Activated T-helper 17 cell treated with anti-CD3 and anti-CD28 coated beads, Interleukin-2, amount 50 U/mL, for 72 hours (primary cell): Measurements from ENCODE around the gene DDX60. TPM values are rescaled to one million over a fixed set of nuclear protein-coding genes. Genes with fewer than 3 reads are reported as not detected.
"Not testable (repeated sequence)": the region's sequence is repeated elsewhere in the genome, so short reads cannot be mapped to it uniquely, and the experiment has no call there.

Experiments
- ATAC-seq: fragments of 150-1000 bp; cut with Tn5 transposase; replicated peaks from 2 replicates; pipeline ENCODE4 v1.10.0; 2021; ENCODE audit warnings: mild to moderate bottlenecking, moderate library complexity
- H3K27ac Mint-ChIP-seq: one replicate; pipeline ENCODE4 v1.8.0; 2022; ENCODE audit warnings: mixed read lengths
- H3K27me3 Mint-ChIP-seq: one replicate; pipeline ENCODE4 v1.8.0; 2022; ENCODE audit warnings: mixed read lengths
- H3K36me3 Mint-ChIP-seq: one replicate; pipeline ENCODE4 v1.8.0; 2022; ENCODE audit warnings: low read depth, mild to moderate bottlenecking, mixed read lengths
- H3K4me1 Mint-ChIP-seq: one replicate; pipeline ENCODE4 v1.8.0; 2022; ENCODE audit warnings: mixed read lengths
- H3K4me3 Mint-ChIP-seq: one replicate; pipeline ENCODE4 v1.8.0; 2022; ENCODE audit warnings: mild to moderate bottlenecking, mixed read lengths
- H3K9me3 Mint-ChIP-seq: one replicate; pipeline ENCODE4 v1.8.0; 2022; ENCODE audit warnings: mixed read lengths
- total RNA-seq, 2 donors: library from RNA; stranded (reverse); gene quantifications; one replicate each; pipeline ENCODE4 v1.2.3, GENCODE V29; 2022

DDX60 gene
- total RNA-seq, 2 donors from 2014 or later = 4.6 to 9.3 TPM

- no peak for ATAC-seq
- H3K27ac Mint-ChIP-seq = peak overlapping the region; percentile 93
Measured at GRCh38 chr4:168317621-168318020, 931 bp downstream of the DDX60 start.

DNA sequence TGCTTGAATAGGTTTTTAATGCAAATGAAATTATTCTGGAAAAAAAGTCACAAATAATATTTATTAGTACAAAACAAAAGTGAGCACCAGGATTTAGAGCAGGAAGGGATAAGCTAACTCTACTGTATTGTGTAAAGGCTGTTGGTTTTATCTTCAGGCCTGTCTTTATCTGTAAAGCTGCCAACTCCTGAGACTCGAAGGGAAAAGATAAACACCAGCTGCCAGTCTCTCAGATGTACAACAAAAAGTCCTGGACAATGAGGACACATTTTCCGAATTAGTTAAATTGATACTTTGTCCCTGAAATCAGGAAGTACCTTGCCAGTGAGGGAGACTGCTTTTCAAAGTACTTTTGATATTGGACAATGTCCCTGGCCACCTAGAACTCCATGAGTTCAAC lies 8.8 kb downstream of the DDX60 start:
- Mint-ChIP-seq H3K9me3 (no peaks in the 10 kb centered on the region), H3K4me1 (peaks cover 5% of the 10 kb centered on the region), H3K36me3 (peaks cover 34% of the 10 kb centered on the region), H3K27me3 (no peaks in the 10 kb centered on the region), H3K27ac (no peak overlapping the region), H3K4me3 (no peak overlapping the region)
- ATAC-seq = no peak

More at GRCh38 chr4:168317621-168318020, 931 bp downstream of the DDX60 start:
- H3K4me3 Mint-ChIP-seq = peak overlapping the region; percentile 91
- H3K9me3 Mint-ChIP-seq = peaks cover 4% of the 10 kb centered on the region
- H3K36me3 Mint-ChIP-seq = no peaks in the 10 kb centered on the region
- H3K27me3 Mint-ChIP-seq = no peaks in the 10 kb centered on the region
- peaks cover 23% of the 10 kb centered on the region for H3K4me1 Mint-ChIP-seq

DNA sequence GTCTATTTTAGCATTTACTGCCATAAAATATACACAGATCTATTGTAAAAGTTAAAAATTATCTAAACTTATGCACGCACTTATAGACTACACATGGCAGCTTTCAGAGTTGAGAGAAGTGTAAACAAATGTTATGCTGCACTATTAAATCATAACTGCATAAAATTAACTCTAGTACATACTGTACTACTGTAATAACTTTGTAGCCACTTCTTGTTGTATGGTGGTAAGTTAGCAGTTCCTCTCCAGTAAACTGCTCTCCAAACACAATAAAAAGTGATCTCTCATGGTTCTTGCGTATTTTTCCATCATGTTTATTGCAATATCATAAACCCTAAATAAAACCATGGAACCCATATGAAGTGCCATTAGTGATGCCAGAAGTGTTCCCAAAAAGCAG lies 9.6 kb downstream of the DDX60 start:
- Mint-ChIP-seq H3K27ac (no peak overlapping the region), H3K36me3 (peaks cover 40% of the 10 kb centered on the region), H3K4me3 (no peak overlapping the region), H3K4me1 (peaks cover 5% of the 10 kb centered on the region), H3K27me3 (no peaks in the 10 kb centered on the region), H3K9me3 (no peaks in the 10 kb centered on the region)
- no peak for ATAC-seq

- no peaks in the 10 kb centered on the region for H3K9me3 Mint-ChIP-seq
- H3K27me3 Mint-ChIP-seq = no peaks in the 10 kb centered on the region
- no peak for ATAC-seq
- peak overlapping the region; percentile 54 for H3K4me3 Mint-ChIP-seq
- H3K36me3 Mint-ChIP-seq = peaks cover 61% of the 10 kb centered on the region
- H3K27ac Mint-ChIP-seq = no peak overlapping the region
- H3K4me1 Mint-ChIP-seq = peaks cover 5% of the 10 kb centered on the region
Measured at GRCh38 chr4:168306476-168306875, 12.1 kb downstream of the DDX60 start.

- Mint-ChIP-seq H3K36me3 (peaks cover 64% of the 10 kb centered on the region), H3K27me3 (no peaks in the 10 kb centered on the region), H3K27ac (no peak overlapping the region), H3K9me3 (no peaks in the 10 kb centered on the region), H3K4me1 (peaks cover 5% of the 10 kb centered on the region), H3K4me3 (no peak overlapping the region)
- no peak for ATAC-seq
Measured at GRCh38 chr4:168304744-168305459, 13.7 kb downstream of the DDX60 start.

DNA sequence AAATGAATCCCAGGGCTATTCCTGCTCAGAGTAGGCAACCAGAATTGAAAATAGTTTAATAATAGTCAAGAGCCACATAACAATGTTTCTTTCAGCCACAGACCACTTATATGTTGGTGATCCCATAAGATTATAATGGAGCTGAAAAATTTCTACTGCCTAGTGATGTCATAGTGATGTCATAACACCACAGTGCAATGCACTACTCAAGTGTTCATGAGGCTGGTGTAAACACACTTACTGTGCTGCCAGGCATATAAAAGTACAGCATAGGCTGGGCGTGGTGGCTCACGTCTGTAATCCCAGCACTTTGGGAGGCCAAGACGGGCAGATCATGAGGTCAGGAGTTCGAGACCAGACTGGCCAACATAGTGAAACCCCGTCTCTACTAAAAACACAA lies 15.1 kb downstream of the DDX60 start:
- H3K36me3 Mint-ChIP-seq = peaks cover 64% of the 10 kb centered on the region
- not testable (repeated sequence) for H3K27me3 Mint-ChIP-seq, H3K4me3 Mint-ChIP-seq, H3K27ac Mint-ChIP-seq, H3K9me3 Mint-ChIP-seq, H3K4me1 Mint-ChIP-seq, ATAC-seq

- Mint-ChIP-seq H3K27ac (no peak overlapping the region), H3K9me3 (no peaks in the 10 kb centered on the region), H3K36me3 (peaks cover 74% of the 10 kb centered on the region), H3K4me3 (no peak overlapping the region), H3K4me1 (peaks cover 4% of the 10 kb centered on the region), H3K27me3 (no peaks in the 10 kb centered on the region)
- ATAC-seq = no peak
Measured at GRCh38 chr4:168293386-168293975, 25.1 kb downstream of the DDX60 start.

- ATAC-seq = no peak
- Mint-ChIP-seq H3K27me3 (no peaks in the 10 kb centered on the region), H3K4me3 (no peak overlapping the region), H3K36me3 (peaks cover 59% of the 10 kb centered on the region), H3K27ac (no peak overlapping the region), H3K9me3 (no peaks in the 10 kb centered on the region), H3K4me1 (peaks cover 4% of the 10 kb centered on the region)
Measured at GRCh38 chr4:168291242-168291641, 27.3 kb downstream of the DDX60 start.

DNA sequence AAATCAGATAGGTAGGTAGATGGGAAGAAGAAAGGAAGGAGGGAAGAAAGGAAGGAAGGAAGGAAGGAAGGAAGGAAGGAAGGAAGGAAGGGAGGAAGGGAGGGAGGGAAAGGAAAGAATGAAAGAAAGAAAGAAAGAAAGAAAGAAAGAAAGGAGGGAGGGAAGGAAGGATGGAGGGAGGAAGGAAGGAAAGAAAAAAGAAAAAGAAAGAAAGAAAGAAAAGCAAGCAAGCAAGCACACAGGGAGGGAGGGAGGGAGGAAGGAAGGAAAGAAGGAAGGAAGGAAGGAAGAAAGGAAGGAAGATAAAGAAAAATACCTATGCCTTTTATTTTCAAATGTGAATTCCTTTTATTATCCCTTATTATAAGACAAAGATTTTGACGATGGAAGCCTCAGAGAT lies 32.7 kb downstream of the DDX60 start:
- peaks cover 61% of the 10 kb centered on the region for H3K36me3 Mint-ChIP-seq
- H3K9me3 Mint-ChIP-seq, H3K4me1 Mint-ChIP-seq, H3K4me3 Mint-ChIP-seq, H3K27me3 Mint-ChIP-seq, H3K27ac Mint-ChIP-seq, ATAC-seq: not testable (repeated sequence)

GRCh38 chr4:168279556-168279955 lies 39.0 kb downstream of the DDX60 start:
- Mint-ChIP-seq H3K27ac (no peak overlapping the region), H3K4me1 (peaks cover 3% of the 10 kb centered on the region), H3K27me3 (no peaks in the 10 kb centered on the region), H3K4me3 (no peak overlapping the region), H3K9me3 (no peaks in the 10 kb centered on the region), H3K36me3 (peaks cover 94% of the 10 kb centered on the region)
- no peak for ATAC-seq

DNA sequence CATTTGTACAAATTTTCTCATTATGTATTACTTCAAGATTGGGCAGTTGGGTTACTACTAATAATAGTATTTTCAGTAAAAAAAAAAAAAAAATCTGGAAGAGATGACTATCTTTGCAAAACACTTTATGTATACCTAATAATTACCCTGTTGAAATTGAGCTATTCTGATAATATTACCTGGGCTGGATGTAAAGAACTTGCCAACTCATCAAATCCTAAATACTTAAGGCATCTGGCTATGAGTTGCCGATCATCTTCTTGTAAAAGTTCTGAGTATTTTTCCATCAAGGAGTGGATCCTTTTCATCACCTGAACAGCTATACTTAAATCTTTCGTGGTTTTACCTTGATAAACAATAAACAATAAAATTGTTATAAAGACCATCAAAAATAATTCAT lies 42.7 kb downstream of the DDX60 start:
- H3K36me3 Mint-ChIP-seq = peaks cover 94% of the 10 kb centered on the region
- H3K9me3 Mint-ChIP-seq = no peaks in the 10 kb centered on the region
- no peak overlapping the region for H3K4me3 Mint-ChIP-seq
- H3K4me1 Mint-ChIP-seq = peaks cover 3% of the 10 kb centered on the region
- no peaks in the 10 kb centered on the region for H3K27me3 Mint-ChIP-seq
- H3K27ac Mint-ChIP-seq = no peak overlapping the region
- ATAC-seq = no peak

GRCh38 chr4:168274871-168275270 lies 43.7 kb downstream of the DDX60 start:
- H3K9me3 Mint-ChIP-seq = no peaks in the 10 kb centered on the region
- H3K27ac Mint-ChIP-seq = no peak overlapping the region
- H3K36me3 Mint-ChIP-seq = peaks cover 92% of the 10 kb centered on the region
- H3K4me1 Mint-ChIP-seq = peaks cover 3% of the 10 kb centered on the region
- no peak overlapping the region for H3K4me3 Mint-ChIP-seq
- H3K27me3 Mint-ChIP-seq = no peaks in the 10 kb centered on the region
- ATAC-seq = no peak

- Mint-ChIP-seq H3K9me3 (no peaks in the 10 kb centered on the region), H3K27ac (peak overlapping the region; percentile 40), H3K27me3 (no peaks in the 10 kb centered on the region), H3K36me3 (peaks cover 92% of the 10 kb centered on the region), H3K4me1 (peaks cover 3% of the 10 kb centered on the region), H3K4me3 (no peak overlapping the region)
- ATAC-seq = peak; percentile 35
Measured at GRCh38 chr4:168273838-168274237, 44.7 kb downstream of the DDX60 start.

- no peak for ATAC-seq
- Mint-ChIP-seq H3K27ac (no peak overlapping the region), H3K36me3 (peaks cover 92% of the 10 kb centered on the region)
Measured at GRCh38 chr4:168272488-168272887, 46.1 kb downstream of the DDX60 start.

DNA sequence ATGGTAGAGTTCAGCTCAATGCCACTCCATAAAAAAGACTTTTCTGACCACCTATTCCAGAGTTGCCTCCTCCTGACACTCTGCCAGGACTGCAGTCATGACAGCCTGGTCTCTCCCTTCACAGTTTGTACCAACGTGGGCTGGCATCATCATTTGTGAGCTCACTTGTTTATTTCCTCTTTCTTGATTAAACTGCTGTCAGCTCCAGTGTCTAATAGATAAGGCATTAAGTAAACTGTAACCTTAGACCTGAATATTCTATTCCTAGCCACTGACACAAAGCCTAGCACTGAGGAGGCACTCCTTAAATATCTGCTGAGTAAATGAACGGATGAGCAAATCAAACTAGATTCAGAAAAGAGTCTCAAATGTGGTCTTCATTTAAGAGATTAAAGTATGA lies 48.7 kb downstream of the DDX60 start:
- no peaks in the 10 kb centered on the region for H3K27me3 Mint-ChIP-seq
- no peak overlapping the region for H3K27ac Mint-ChIP-seq
- peaks cover 92% of the 10 kb centered on the region for H3K36me3 Mint-ChIP-seq

More at GRCh38 chr4:168272488-168272887, 46.1 kb downstream of the DDX60 start:
- no peak overlapping the region for H3K4me3 Mint-ChIP-seq
- no peaks in the 10 kb centered on the region for H3K9me3 Mint-ChIP-seq
- no peaks in the 10 kb centered on the region for H3K4me1 Mint-ChIP-seq
- H3K27me3 Mint-ChIP-seq = no peaks in the 10 kb centered on the region

More for the DNA sequence above, 48.7 kb downstream of the DDX60 start:
- Mint-ChIP-seq H3K9me3 (no peaks in the 10 kb centered on the region), H3K4me3 (no peak overlapping the region), H3K4me1 (no peaks in the 10 kb centered on the region)
- no peak for ATAC-seq
